HUES6 (cell line): ENCODE results near the gene WDR5B.
"Not testable (repeated sequence)": the region's sequence is repeated elsewhere in the genome, so short reads cannot be mapped to it uniquely, and the experiment has no call there.

Experiments used
- H3K27ac ChIP-seq: 2 replicates; pipeline ENCODE4 v1.7.0; 2013; ENCODE audit warnings: low read depth, mild to moderate bottlenecking, low read length, inconsistent platforms
- H3K27me3 ChIP-seq: 2 replicates; pipeline ENCODE4 v1.6.1; 2013; ENCODE audit warnings: low read length; ENCODE audit not compliant: control insufficient read depth, insufficient read depth
- H3K36me3 ChIP-seq: 2 replicates; pipeline ENCODE4 v1.6.1; 2013; ENCODE audit warnings: low read length; ENCODE audit not compliant: control insufficient read depth, insufficient read depth
- H3K4me1 ChIP-seq: 2 replicates; pipeline ENCODE4 v1.6.1; 2013; ENCODE audit warnings: low read length; ENCODE audit not compliant: control insufficient read depth, insufficient read depth
- H3K4me3 ChIP-seq: 2 replicates; pipeline ENCODE4 v1.5.1; 2013; ENCODE audit warnings: low read depth, low read length
- H3K9ac ChIP-seq: one replicate; pipeline ENCODE4 v1.6.1; 2013; ENCODE audit warnings: mild to moderate bottlenecking, low read length
- H3K9me3 ChIP-seq: 2 replicates; pipeline ENCODE4 v1.6.1; 2013; ENCODE audit warnings: low read depth, low read length; ENCODE audit not compliant: control insufficient read depth, insufficient read depth

Gene WDR5B

DNA sequence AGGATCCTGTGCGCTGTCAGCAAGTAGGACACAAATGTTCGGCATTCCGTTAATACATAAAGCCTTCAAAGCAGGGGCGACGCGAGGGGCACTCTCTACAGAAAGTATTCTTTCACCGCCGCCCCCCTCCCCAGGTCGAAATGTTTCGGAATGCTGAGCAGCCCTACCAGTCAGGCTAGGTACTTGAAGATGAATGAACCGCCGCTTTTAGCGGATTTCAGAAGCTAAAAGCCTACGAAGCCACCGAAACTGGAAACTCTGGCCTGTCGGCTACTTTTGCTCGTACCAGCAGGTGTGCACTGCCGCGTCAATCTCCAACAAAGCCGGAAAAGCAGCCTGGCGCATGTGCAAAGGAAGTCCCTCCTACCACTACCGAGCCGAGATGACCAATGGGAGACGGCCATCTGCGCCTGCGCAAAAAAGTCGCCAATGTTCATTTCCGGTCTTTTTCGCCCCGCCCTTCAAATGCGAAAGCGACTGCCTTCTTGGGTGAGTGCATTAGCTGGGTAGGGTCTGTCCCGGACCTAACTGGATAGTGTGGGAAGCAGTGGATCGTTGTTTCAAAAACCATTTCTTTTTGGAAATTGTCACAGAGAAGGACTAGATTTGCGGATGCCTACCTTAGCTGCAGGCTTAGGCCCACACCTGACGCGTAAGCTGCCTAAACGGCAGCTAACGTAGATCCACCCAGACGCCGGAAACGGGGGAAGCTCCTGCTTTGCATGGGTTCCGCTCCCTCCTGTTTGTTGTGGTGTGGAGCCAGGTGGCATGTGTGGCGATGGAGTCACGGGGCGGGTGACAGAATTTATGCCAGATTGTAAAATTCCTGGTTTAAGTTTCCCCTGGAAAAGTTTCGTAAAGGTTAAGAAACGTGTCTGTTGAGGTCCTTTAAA, at the start of gene WDR5B:
Gene WDR5B, minus strand, starts transcription at position 301 of the 893 bp plus-strand sequence. CDS start 534 bp downstream, outside the sequence.
- peak within 1 kb of the TSS; percentile 91 for H3K9ac ChIP-seq

DNA sequence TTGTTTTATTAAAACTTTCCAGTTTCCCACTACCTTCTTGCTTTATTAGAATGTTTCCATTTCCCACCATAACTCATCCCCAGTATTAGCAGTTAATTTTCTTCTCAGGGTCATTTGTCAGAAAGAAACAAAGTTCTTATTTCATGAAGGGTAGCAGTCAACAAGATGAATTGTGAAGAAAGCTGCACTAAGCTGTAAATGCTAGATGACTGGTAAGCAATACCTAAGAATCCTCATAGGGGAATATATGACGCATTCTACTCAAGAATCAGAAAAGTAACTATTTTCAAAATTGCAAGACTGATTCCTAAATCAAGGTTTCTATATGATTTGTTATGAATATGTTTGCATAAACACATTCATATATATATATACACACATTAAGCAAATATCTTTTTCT, 48.8 kb upstream of the WDR5B start:
- Histone ChIP-seq H3K9me3 (no peaks in the 10 kb centered on the region), H3K4me3 (no peak overlapping the region), H3K36me3 (peaks cover 62% of the 10 kb centered on the region), H3K27me3 (no peaks in the 10 kb centered on the region), H3K4me1 (peaks cover 22% of the 10 kb centered on the region), H3K9ac (no peak overlapping the region), H3K27ac (no peak overlapping the region)

More for the DNA sequence above, at the start of gene WDR5B:
- Histone ChIP-seq H3K27ac (peak within 1 kb of the TSS; percentile 78), H3K4me1 (0 out of 2 replicates have a peak, but pooled peaks cover 3% of the 10 kb centered on the region), H3K27me3 (no peaks in the 10 kb centered on the region), H3K9me3 (no peaks in the 10 kb centered on the region), H3K4me3 (peak within 1 kb of the TSS; percentile 95), H3K36me3 (peaks cover 8% of the 10 kb centered on the region)

DNA sequence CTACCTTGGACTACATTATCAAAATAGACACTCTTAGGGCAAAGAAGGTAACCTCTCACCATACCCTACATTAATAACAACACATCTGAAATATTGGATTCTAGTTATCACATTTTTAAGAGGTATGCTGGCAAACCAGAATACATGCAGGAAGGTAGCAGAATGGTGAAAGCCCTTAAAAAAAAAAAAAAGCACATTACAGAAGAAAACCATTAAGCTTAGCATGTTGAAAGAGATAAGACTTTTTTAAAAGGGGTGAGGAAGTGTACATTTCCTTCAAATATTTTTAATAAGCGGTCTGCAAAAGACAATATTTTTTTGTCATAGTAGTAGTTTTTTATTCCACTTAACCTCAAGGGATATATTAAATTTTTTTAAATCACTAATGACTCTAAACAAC, 46.5 kb upstream of the WDR5B start:
- peaks cover 83% of the 10 kb centered on the region for H3K36me3 ChIP-seq
- peaks cover 2% of the 10 kb centered on the region for H3K4me1 ChIP-seq
- no peaks in the 10 kb centered on the region for H3K27me3 ChIP-seq
- H3K9ac ChIP-seq = no peak overlapping the region
- no peak overlapping the region for H3K27ac ChIP-seq
- H3K9me3 ChIP-seq = no peaks in the 10 kb centered on the region
- H3K4me3 ChIP-seq = no peak overlapping the region

DNA sequence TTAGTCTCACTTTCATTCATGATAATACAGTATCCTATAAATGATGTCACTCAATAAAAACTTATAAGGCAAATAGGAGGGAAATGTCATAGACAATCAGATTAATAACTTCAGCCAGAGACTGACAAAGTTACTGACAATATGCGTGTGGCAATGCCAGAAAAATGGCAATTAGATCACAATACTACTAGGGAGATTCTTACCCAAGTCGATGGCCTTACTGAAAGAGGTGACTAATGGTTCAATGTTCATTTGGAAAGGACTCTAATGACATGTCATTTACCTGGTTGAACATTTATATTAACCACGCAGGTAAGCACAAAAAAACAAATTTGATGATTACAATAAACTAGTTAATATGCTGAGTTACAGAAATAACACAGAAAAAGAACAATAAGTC, 45.9 kb upstream of the WDR5B start:
- no peaks in the 10 kb centered on the region for H3K27me3 ChIP-seq
- no peaks in the 10 kb centered on the region for H3K4me1 ChIP-seq
- no peaks in the 10 kb centered on the region for H3K9me3 ChIP-seq
- no peak overlapping the region for H3K9ac ChIP-seq
- no peak overlapping the region for H3K4me3 ChIP-seq
- peaks cover 85% of the 10 kb centered on the region for H3K36me3 ChIP-seq
- no peak overlapping the region for H3K27ac ChIP-seq

DNA sequence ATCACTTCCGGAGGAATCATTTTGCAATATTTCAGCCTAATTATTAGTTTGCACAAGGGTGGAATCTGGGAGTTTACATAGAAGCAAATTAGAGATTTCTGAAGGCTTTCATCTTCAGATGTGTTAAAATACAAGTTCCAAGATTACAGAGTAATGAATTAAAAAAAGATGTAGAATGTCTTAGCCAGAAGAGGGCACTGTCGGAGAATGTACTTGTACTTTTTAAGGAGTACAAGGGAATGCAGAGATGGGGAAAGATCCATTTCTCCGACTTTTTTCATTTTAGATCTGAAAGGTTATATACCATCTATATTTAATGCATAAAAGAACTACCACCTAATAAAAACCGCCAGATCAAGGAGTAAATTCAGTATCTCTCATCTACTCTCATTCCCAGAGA, 43.1 kb upstream of the WDR5B start:
- Histone ChIP-seq H3K9ac (no peak overlapping the region), H3K9me3 (no peaks in the 10 kb centered on the region), H3K27me3 (no peaks in the 10 kb centered on the region), H3K4me3 (no peak overlapping the region), H3K4me1 (no peaks in the 10 kb centered on the region), H3K36me3 (peaks cover 88% of the 10 kb centered on the region), H3K27ac (0 out of 2 replicates have a peak overlapping the region, but pooled peaks have one; percentile 40)

DNA sequence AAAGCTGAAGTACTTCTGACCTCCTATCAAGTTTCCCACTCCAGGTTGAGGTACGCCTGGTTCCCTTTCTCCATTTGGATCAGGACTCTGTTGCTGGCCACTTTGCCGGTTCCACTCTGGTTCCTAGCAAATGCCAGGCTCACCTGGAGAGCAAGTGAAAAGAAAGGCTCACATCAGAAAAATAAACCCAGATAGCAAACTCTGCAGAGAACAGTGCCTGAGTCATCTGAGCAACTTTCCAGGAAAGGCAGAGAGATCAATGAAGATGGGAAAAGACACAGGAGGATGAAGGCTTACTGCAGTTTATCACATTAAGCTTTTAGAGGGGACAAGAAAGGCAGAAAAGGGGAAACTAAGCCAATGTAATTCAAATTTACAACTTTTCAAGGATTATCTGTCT, 41.8 kb upstream of the WDR5B start:
- Histone ChIP-seq H3K36me3 (peaks cover 91% of the 10 kb centered on the region), H3K27ac (no peak overlapping the region)

DNA sequence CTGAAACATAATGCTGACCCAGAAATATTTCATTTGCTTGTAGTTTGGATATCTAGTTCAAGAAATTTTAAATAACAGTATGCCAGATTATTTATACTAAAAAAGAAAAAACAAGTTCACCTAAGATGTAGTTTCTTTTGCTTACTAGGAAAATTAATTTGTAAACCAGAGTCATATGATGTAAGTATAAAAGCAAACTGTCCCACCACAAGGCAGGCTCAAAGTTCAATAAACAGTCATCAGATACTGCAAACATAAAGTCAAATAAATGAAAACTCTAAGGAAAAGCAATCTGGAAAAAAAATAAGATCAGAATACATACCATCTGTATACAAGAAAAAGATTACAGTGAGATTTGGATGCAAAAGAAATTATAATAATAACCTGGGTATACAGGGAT, 40.2 kb upstream of the WDR5B start:
- H3K36me3 ChIP-seq = peaks cover 90% of the 10 kb centered on the region
- no peak overlapping the region for H3K27ac ChIP-seq

More for the DNA sequence above, 41.8 kb upstream of the WDR5B start:
- H3K4me1 ChIP-seq = no peaks in the 10 kb centered on the region
- no peak overlapping the region for H3K9ac ChIP-seq
- no peaks in the 10 kb centered on the region for H3K9me3 ChIP-seq
- no peaks in the 10 kb centered on the region for H3K27me3 ChIP-seq
- no peak overlapping the region for H3K4me3 ChIP-seq

DNA sequence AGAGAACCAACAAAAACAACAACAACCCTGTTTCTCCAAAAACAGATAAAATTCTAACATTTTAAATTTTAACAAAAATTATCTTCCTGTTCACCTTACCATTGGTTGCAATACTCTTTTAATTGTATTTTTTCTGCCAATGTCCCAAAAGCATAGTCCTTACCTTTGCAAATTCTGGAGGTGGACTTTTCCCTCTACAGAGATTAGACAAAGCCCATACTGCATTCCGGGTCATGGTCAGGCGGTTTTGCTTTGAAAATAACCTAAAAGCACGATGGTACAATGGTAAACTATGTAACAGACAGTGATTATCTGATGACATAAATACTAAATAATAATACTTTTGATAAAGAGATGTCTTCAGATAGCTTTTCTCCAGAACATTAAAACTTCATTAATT, 35.5 kb upstream of the WDR5B start:
- Histone ChIP-seq H3K9ac (no peak overlapping the region), H3K4me3 (no peak overlapping the region), H3K9me3 (no peaks in the 10 kb centered on the region), H3K36me3 (peaks cover 72% of the 10 kb centered on the region), H3K27me3 (no peaks in the 10 kb centered on the region), H3K4me1 (no peaks in the 10 kb centered on the region), H3K27ac (no peak overlapping the region)

More for the DNA sequence above, 40.2 kb upstream of the WDR5B start:
- Histone ChIP-seq H3K9ac (no peak overlapping the region), H3K4me3 (no peak overlapping the region), H3K27me3 (no peaks in the 10 kb centered on the region), H3K4me1 (no peaks in the 10 kb centered on the region), H3K9me3 (no peaks in the 10 kb centered on the region)

DNA sequence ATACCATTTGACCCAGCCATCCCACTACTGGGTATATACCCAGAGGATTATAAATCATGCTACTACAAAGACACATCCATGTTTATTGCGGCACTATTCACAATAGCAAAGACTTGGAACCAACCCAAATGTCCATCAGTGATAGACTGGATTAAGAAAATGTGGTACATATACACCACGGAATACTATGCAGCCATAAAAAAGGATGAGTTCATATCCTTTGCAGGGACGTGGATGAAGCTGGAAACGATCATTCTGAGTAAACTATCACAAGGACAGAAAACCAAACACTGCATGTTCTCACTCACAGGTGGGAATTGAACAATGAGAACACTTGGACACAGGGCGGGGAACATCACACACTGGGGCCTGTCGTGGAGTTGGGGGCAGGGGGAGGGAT, 32.4 kb upstream of the WDR5B start:
- H3K9ac ChIP-seq, H3K4me1 ChIP-seq, H3K4me3 ChIP-seq, H3K9me3 ChIP-seq, H3K27me3 ChIP-seq, H3K27ac ChIP-seq: not testable (repeated sequence)
- H3K36me3 ChIP-seq = peaks cover 62% of the 10 kb centered on the region

DNA sequence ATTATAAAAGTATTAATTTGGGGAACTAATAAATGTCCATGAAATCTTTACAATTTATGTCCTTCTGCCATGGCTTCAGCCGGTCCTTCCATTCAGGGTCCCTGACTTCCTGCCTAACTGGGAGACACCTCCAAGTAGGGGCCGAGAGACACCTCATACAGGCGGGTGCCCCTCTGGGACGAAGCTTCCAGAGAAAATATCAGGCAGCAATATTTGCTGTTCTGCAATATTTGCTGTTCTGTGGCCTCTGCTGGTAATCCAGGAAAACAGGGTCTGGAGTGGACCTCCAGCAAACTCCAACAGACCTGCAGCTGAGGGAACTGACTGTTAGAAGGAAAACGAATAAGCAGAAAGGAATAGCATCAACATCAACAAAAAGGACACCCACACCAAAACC, 28.6 kb upstream of the WDR5B start:
- not testable (repeated sequence) for H3K9ac ChIP-seq, H3K27me3 ChIP-seq, H3K27ac ChIP-seq, H3K4me1 ChIP-seq, H3K4me3 ChIP-seq, H3K9me3 ChIP-seq
- H3K36me3 ChIP-seq = peaks cover 67% of the 10 kb centered on the region

DNA sequence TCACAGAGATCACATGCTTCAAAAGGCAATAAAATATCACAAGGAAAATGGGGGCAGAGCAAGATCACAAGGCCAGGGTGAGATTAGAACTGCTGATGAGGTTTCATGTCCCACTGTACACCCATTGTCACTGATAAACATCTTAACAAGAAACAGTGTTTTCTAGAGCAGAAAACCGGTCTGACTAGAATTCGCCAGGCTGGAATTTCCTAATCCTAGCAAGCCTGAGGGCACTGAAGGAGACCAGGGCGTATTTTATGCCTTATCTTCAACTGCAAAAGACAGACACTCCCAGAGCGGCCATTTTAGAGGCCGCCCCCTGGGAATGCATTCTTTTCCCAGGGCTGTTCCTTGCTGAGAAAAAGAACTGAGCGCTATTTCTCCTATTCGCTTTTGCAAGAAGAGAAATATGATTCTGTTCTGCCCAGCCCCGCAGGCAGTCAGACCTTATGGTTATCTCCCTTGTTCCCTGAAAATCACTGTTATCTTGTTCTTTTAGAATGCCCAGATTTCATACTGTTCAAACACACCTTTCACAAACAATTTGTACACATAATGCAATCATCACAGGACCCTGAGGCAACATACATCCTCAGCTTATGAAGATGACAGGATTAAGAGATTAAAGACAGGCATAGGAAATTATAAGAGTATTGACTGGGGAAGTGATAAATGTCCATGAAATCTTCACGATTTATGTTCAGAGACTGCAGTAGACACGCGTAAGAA, 28.1 kb upstream of the WDR5B start:
- Histone ChIP-seq H3K27ac (peak overlapping the region; percentile 74; the same call in 1 of the 2 replicates), H3K36me3 (peaks cover 67% of the 10 kb centered on the region), H3K4me3 (peak overlapping the region; percentile 27; the same call in 1 of the 2 replicates)
- not testable (repeated sequence) for H3K9ac ChIP-seq, H3K27me3 ChIP-seq, H3K4me1 ChIP-seq, H3K9me3 ChIP-seq
